ENCODE data around the gene ATF1. TPM values are rescaled to one million over a fixed set of nuclear protein-coding genes. Genes with fewer than 3 reads are reported as not detected.

Gene ATF1
- total RNA-seq (10 to 100 TPM; 22.9 to 33.1 (median 25.8) TPM), polyA plus RNA-seq (8.4 TPM)
- long read RNA-seq, donor 1, transcript ATF1-201 (7 exons, 2,181 nt), result major isoform, 17 of 21 reads
- long read RNA-seq, donor 1, partial matches to known transcripts, result 1 of 21 reads
- long read RNA-seq, donor 1, other reads (novel, unspliced or antisense), result 3 of 21 reads
- long read RNA-seq, donor 2, transcript ATF1-201 (7 exons, 2,181 nt), result major isoform, 5 of 6 reads
- long read RNA-seq, donor 2, partial matches to known transcripts, result 1 of 6 reads
- long read RNA-seq, donor 2, other reads (novel, unspliced or antisense), result 0 of 6 reads
- long read RNA-seq, donor 3, transcript ATF1-201 (7 exons, 2,181 nt), result major isoform, 21 of 33 reads
- long read RNA-seq, donor 3, partial matches to known transcripts, result 7 of 33 reads
- long read RNA-seq, donor 3, other reads (novel, unspliced or antisense), result 5 of 33 reads
- long read RNA-seq, donor 4, partial matches to known transcripts, result 0 of 3 reads
- long read RNA-seq, donor 4, other reads (novel, unspliced or antisense), result 0 of 3 reads

- Histone ChIP-seq H3K9me3 (ENCODE audit: control insufficient read depth, low read length) (no peaks in the 10 kb centered on the region), H3K27me3 (ENCODE audit: control insufficient read depth, insufficient read depth) (no peaks in the 10 kb centered on the region), H3K4me3 (ENCODE audit: low read length) (peak within 1 kb of the TSS; percentile 83), H3K27ac (ENCODE audit: low read length) (peak within 1 kb of the TSS; percentile 95), H3K4me1 (ENCODE audit: control insufficient read depth, insufficient read depth, low read length) (no peaks in the 10 kb centered on the region)
- under 1% methylated on average over 48 of the region's 51 CpGs for WGBS
- peak; percentile 91 to 97 (median 96) for DNase-seq
- peak; percentile 96 to 97 for ATAC-seq
- intact Hi-C loops (cut with DNase I), result no loop called here
These were observed at the start of gene ATF1 for GRCh38 chr12:50763639-50764285. Gene ATF1, plus strand, starts transcription at chr12:50764101. Its CDS starts 16,045 bp downstream, at chr12:50780146.

- no peak overlapping the region for H3K27ac ChIP-seq (ENCODE audit: low read length)
- H3K27me3 ChIP-seq (ENCODE audit: control insufficient read depth, insufficient read depth), result no peaks in the 10 kb centered on the region
- DNase-seq (no peak), ATAC-seq (no peak)
- intact Hi-C loops (cut with DNase I), result no loop called here
- 66% methylated on average over 2 of the region's 2 CpGs for WGBS
- H3K4me3 ChIP-seq (ENCODE audit: low read length), result no peak overlapping the region
- H3K4me1 ChIP-seq (ENCODE audit: control insufficient read depth, insufficient read depth, low read length), result no peaks in the 10 kb centered on the region
- H3K9me3 ChIP-seq (ENCODE audit: control insufficient read depth, low read length), result no peaks in the 10 kb centered on the region
These were observed 48.7 kb upstream of the ATF1 start for GRCh38 chr12:50715174-50715573.

- WGBS, result 85% methylated on average over 2 of the region's 2 CpGs
- ATAC-seq, result no peak
- no peak overlapping the region for H3K27ac ChIP-seq (ENCODE audit: low read length)
These were observed 45.1 kb upstream of the ATF1 start for GRCh38 chr12:50718760-50719159.

GRCh38 chr12:50720085-50720484, 43.8 kb upstream of the ATF1 start:
- WGBS, result 95% methylated on average over 3 of the region's 3 CpGs
- H3K4me3 ChIP-seq (ENCODE audit: low read length), result no peak overlapping the region

More at GRCh38 chr12:50718760-50719159, 45.1 kb upstream of the ATF1 start:
- no peaks in the 10 kb centered on the region for H3K9me3 ChIP-seq (ENCODE audit: control insufficient read depth, low read length)
- no peak overlapping the region for H3K4me3 ChIP-seq (ENCODE audit: low read length)
- DNase-seq, result no peak
- intact Hi-C loops (cut with DNase I), result no loop called here
- no peaks in the 10 kb centered on the region for H3K27me3 ChIP-seq (ENCODE audit: control insufficient read depth, insufficient read depth)
- no peaks in the 10 kb centered on the region for H3K4me1 ChIP-seq (ENCODE audit: control insufficient read depth, insufficient read depth, low read length)

GRCh38 chr12:50720501-50720900, 43.4 kb upstream of the ATF1 start:
- no peaks in the 10 kb centered on the region for H3K9me3 ChIP-seq (ENCODE audit: control insufficient read depth, low read length)
- WGBS, result 88% methylated on average over 5 of the region's 5 CpGs
- ATAC-seq (no peak), DNase-seq (no peak)
- H3K4me3 ChIP-seq (ENCODE audit: low read length), result no peak overlapping the region
- no peaks in the 10 kb centered on the region for H3K27me3 ChIP-seq (ENCODE audit: control insufficient read depth, insufficient read depth)
- H3K4me1 ChIP-seq (ENCODE audit: control insufficient read depth, insufficient read depth, low read length), result no peaks in the 10 kb centered on the region
- no peak overlapping the region for H3K27ac ChIP-seq (ENCODE audit: low read length)
- intact Hi-C loops (cut with DNase I), result no loop called here

More at GRCh38 chr12:50720085-50720484, 43.8 kb upstream of the ATF1 start:
- ATAC-seq (no peak), DNase-seq (no peak)
- H3K4me1 ChIP-seq (ENCODE audit: control insufficient read depth, insufficient read depth, low read length), result no peaks in the 10 kb centered on the region
- H3K27ac ChIP-seq (ENCODE audit: low read length), result no peak overlapping the region
- intact Hi-C loops (cut with DNase I), result no loop called here
- no peaks in the 10 kb centered on the region for H3K27me3 ChIP-seq (ENCODE audit: control insufficient read depth, insufficient read depth)
- no peaks in the 10 kb centered on the region for H3K9me3 ChIP-seq (ENCODE audit: control insufficient read depth, low read length)

- Histone ChIP-seq H3K27ac (ENCODE audit: low read length) (no peak overlapping the region), H3K27me3 (ENCODE audit: control insufficient read depth, insufficient read depth) (no peaks in the 10 kb centered on the region), H3K4me3 (ENCODE audit: low read length) (no peak overlapping the region), H3K9me3 (ENCODE audit: control insufficient read depth, low read length) (no peaks in the 10 kb centered on the region), H3K4me1 (ENCODE audit: control insufficient read depth, insufficient read depth, low read length) (no peaks in the 10 kb centered on the region)
- WGBS, result 70% methylated on average over 1 of the region's 1 CpG
- ATAC-seq (no peak), DNase-seq (no peak)
- intact Hi-C loops (cut with DNase I), result no loop called here
These were observed 40.0 kb upstream of the ATF1 start for GRCh38 chr12:50723865-50724264.

- Histone ChIP-seq H3K9me3 (ENCODE audit: control insufficient read depth, low read length) (no peaks in the 10 kb centered on the region), H3K4me3 (ENCODE audit: low read length) (no peak overlapping the region), H3K4me1 (ENCODE audit: control insufficient read depth, insufficient read depth, low read length) (no peaks in the 10 kb centered on the region), H3K27me3 (ENCODE audit: control insufficient read depth, insufficient read depth) (no peaks in the 10 kb centered on the region), H3K27ac (ENCODE audit: low read length) (no peak overlapping the region)
- 56% methylated on average over 5 of the region's 5 CpGs for WGBS
- intact Hi-C loops (cut with DNase I), result no loop called here
- DNase-seq, result no peak
- ATAC-seq, result peak; percentile 44 to 49
These were observed 38.6 kb upstream of the ATF1 start for GRCh38 chr12:50725011-50725942.

- intact Hi-C loops (cut with DNase I), result no loop called here
- ATAC-seq (no peak), DNase-seq (no peak)
- Histone ChIP-seq H3K27me3 (ENCODE audit: control insufficient read depth, insufficient read depth) (no peaks in the 10 kb centered on the region), H3K27ac (ENCODE audit: low read length) (no peak overlapping the region), H3K9me3 (ENCODE audit: control insufficient read depth, low read length) (no peaks in the 10 kb centered on the region), H3K4me1 (ENCODE audit: control insufficient read depth, insufficient read depth, low read length) (no peaks in the 10 kb centered on the region), H3K4me3 (ENCODE audit: low read length) (no peak overlapping the region)
- 97% methylated on average over 2 of the region's 2 CpGs for WGBS
These were observed 36.4 kb upstream of the ATF1 start for GRCh38 chr12:50727466-50727865.

GRCh38 chr12:50728417-50728816, 35.5 kb upstream of the ATF1 start:
- DNase-seq (no peak), ATAC-seq (no peak)
- H3K27ac ChIP-seq (ENCODE audit: low read length), result no peak overlapping the region
- intact Hi-C loops (cut with DNase I), result no loop called here
- H3K27me3 ChIP-seq (ENCODE audit: control insufficient read depth, insufficient read depth), result no peaks in the 10 kb centered on the region
- WGBS, result 80% methylated on average over 7 of the region's 7 CpGs
- no peaks in the 10 kb centered on the region for H3K9me3 ChIP-seq (ENCODE audit: control insufficient read depth, low read length)
- H3K4me1 ChIP-seq (ENCODE audit: control insufficient read depth, insufficient read depth, low read length), result no peaks in the 10 kb centered on the region
- H3K4me3 ChIP-seq (ENCODE audit: low read length), result no peak overlapping the region

- Histone ChIP-seq H3K4me3 (ENCODE audit: low read length) (no peak overlapping the region), H3K4me1 (ENCODE audit: control insufficient read depth, insufficient read depth, low read length) (no peaks in the 10 kb centered on the region), H3K27ac (ENCODE audit: low read length) (no peak overlapping the region), H3K27me3 (ENCODE audit: control insufficient read depth, insufficient read depth) (no peaks in the 10 kb centered on the region), H3K9me3 (ENCODE audit: control insufficient read depth, low read length) (no peaks in the 10 kb centered on the region)
- ATAC-seq (no peak), DNase-seq (no peak)
- 75% methylated on average over 4 of the region's 4 CpGs for WGBS
- intact Hi-C loops (cut with DNase I), result no loop called here
These were observed 35.1 kb upstream of the ATF1 start for GRCh38 chr12:50728841-50729240.

Measured in right cardiac atrium (tissue), 5 donors.